Skeletal muscle tissue (tissue), 4 donors: ENCODE results near the gene GPR162. TPM values are rescaled to one million over a fixed set of nuclear protein-coding genes. Genes with fewer than 3 reads are reported as not detected.

Experiments used
- H3K27ac ChIP-seq: one replicate; pipeline ENCODE4 v1.7.0; 2013; ENCODE audit warnings: mild to moderate bottlenecking, low read depth, low read length, inconsistent platforms
- H3K27me3 ChIP-seq, 3 donors: one replicate each; pipeline ENCODE4 v1.7.0; 2013; ENCODE audit warnings: low read length in 3 of 3; ENCODE audit not compliant: control insufficient read depth in 3 of 3, insufficient read depth in 3 of 3
- H3K36me3 ChIP-seq, 3 donors: one replicate each; pipeline ENCODE4 v1.7.0; 2013; ENCODE audit warnings: low read length in 3 of 3; ENCODE audit not compliant: control insufficient read depth in 3 of 3, insufficient read depth in 3 of 3
- H3K4me1 ChIP-seq, 3 donors: one replicate each; pipeline ENCODE4 v1.7.0; 2013; ENCODE audit warnings: low read length in 3 of 3, mild to moderate bottlenecking in 3 of 3; ENCODE audit not compliant: control insufficient read depth in 3 of 3, insufficient read depth in 3 of 3
- H3K4me3 ChIP-seq, 3 donors: one replicate each; pipeline ENCODE4 v1.7.0; 2013; ENCODE audit warnings: low read length in 3 of 3
- H3K9ac ChIP-seq, 3 donors: one replicate each; pipeline ENCODE4 v1.7.0; 2013; ENCODE audit warnings: low read length in 3 of 3, mild to moderate bottlenecking in 3 of 3, moderate library complexity in 2 of 3, low read depth in 1 of 3
- H3K9me3 ChIP-seq, 3 donors: one replicate each; pipeline ENCODE4 v1.7.0; 2013; ENCODE audit warnings: low read length in 3 of 3; ENCODE audit not compliant: control insufficient read depth in 3 of 3
- total RNA-seq: library from RNA; depleted of rRNA; stranded (reverse); fragments of >200 nt; gene quantifications from one replicate; pipeline ENCODE4 v1.2.3, GENCODE V29; 2014
- donor health status: Osteomylitis.

GPR162 gene
- total RNA-seq, 1 donor from 2014 or later = 8.9 TPM

- no peaks in the 10 kb centered on the region for H3K27me3 ChIP-seq
- peaks cover 21 to 25% (median 23%) of the 10 kb centered on the region in 3 donors for H3K4me1 ChIP-seq
- H3K9ac ChIP-seq = peak overlapping the region; percentile 60 to 78 (median 64)
- peaks cover 21 to 28% (median 22%) of the 10 kb centered on the region in 3 donors for H3K36me3 ChIP-seq
- peak overlapping the region; percentile 96 for H3K27ac ChIP-seq
- H3K4me3 ChIP-seq = peak overlapping the region; percentile 68 to 80 (median 72)
- H3K9me3 ChIP-seq = no peaks in the 10 kb centered on the region
These were observed 31.2 kb downstream of the GPR162 start for GRCh38 chr12:6852651-6853354.

- H3K27me3 ChIP-seq = no peaks in the 10 kb centered on the region
- peak overlapping the region; percentile 96 for H3K27ac ChIP-seq
- peaks cover 29 to 36% (median 30%) of the 10 kb centered on the region in 3 donors for H3K36me3 ChIP-seq
- H3K9ac ChIP-seq = peak overlapping the region in 2 of 3 donors; percentile 60 to 78
- H3K4me1 ChIP-seq = peaks cover 21 to 25% (median 23%) of the 10 kb centered on the region in 3 donors
- no peaks in the 10 kb centered on the region for H3K9me3 ChIP-seq
- H3K4me3 ChIP-seq = no peak overlapping the region
These were observed 32.0 kb downstream of the GPR162 start for GRCh38 chr12:6853626-6854025.

GRCh38 chr12:6854036-6854435 lies 32.4 kb downstream of the GPR162 start:
- H3K27me3 ChIP-seq = no peaks in the 10 kb centered on the region
- H3K9ac ChIP-seq = peak overlapping the region in 2 of 3 donors; percentile 4 to 78
- no peak overlapping the region for H3K27ac ChIP-seq
- H3K4me3 ChIP-seq = no peak overlapping the region
- H3K4me1 ChIP-seq = peaks cover 23 to 25% (median 25%) of the 10 kb centered on the region in 3 donors
- peaks cover 32 to 40% (median 34%) of the 10 kb centered on the region in 3 donors for H3K36me3 ChIP-seq
- H3K9me3 ChIP-seq = no peaks in the 10 kb centered on the region

GRCh38 chr12:6855322-6855721 lies 33.7 kb downstream of the GPR162 start:
- no peak overlapping the region for H3K27ac ChIP-seq
- H3K4me3 ChIP-seq = no peak overlapping the region
- H3K4me1 ChIP-seq = peaks cover 24 to 25% (median 25%) of the 10 kb centered on the region in 3 donors
- peaks cover 43 to 50% (median 43%) of the 10 kb centered on the region in 3 donors for H3K36me3 ChIP-seq
- H3K9ac ChIP-seq = no peak overlapping the region
- H3K27me3 ChIP-seq = no peaks in the 10 kb centered on the region
- no peaks in the 10 kb centered on the region for H3K9me3 ChIP-seq

- peaks cover 5 to 8% (median 5%) of the 10 kb centered on the region in 3 donors for H3K4me1 ChIP-seq
- H3K4me3 ChIP-seq = no peak overlapping the region
- no peaks in the 10 kb centered on the region for H3K9me3 ChIP-seq
- no peak overlapping the region for H3K27ac ChIP-seq
- H3K9ac ChIP-seq = peak overlapping the region in 1 of 3 donors; percentile 8
- H3K36me3 ChIP-seq = peaks cover 74 to 79% (median 76%) of the 10 kb centered on the region in 3 donors
- H3K27me3 ChIP-seq = no peaks in the 10 kb centered on the region
These were observed 37.2 kb downstream of the GPR162 start for GRCh38 chr12:6858799-6859198.

- Histone ChIP-seq H3K9me3 (no peaks in the 10 kb centered on the region), H3K9ac (no peak overlapping the region), H3K27me3 (no peaks in the 10 kb centered on the region), H3K27ac (no peak overlapping the region), H3K4me1 (peaks cover 0 to 5% (median 2%) of the 10 kb centered on the region in 3 donors), H3K36me3 (peaks cover 83 to 84% (median 84%) of the 10 kb centered on the region in 3 donors), H3K4me3 (no peak overlapping the region)
These were observed 38.5 kb downstream of the GPR162 start for GRCh38 chr12:6860116-6860515.

GRCh38 chr12:6860942-6861341 lies 39.3 kb downstream of the GPR162 start:
- Histone ChIP-seq H3K36me3 (peaks cover 80 to 88% (median 86%) of the 10 kb centered on the region in 3 donors), H3K4me3 (no peak overlapping the region), H3K9ac (no peak overlapping the region), H3K27me3 (no peaks in the 10 kb centered on the region), H3K4me1 (peaks cover under 1 to 5% (median 2%) of the 10 kb centered on the region in 3 donors), H3K27ac (no peak overlapping the region), H3K9me3 (no peaks in the 10 kb centered on the region)

GRCh38 chr12:6861391-6861790 lies 39.8 kb downstream of the GPR162 start:
- no peak overlapping the region for H3K27ac ChIP-seq
- H3K9ac ChIP-seq = no peak overlapping the region
- H3K4me3 ChIP-seq = no peak overlapping the region
- no peaks in the 10 kb centered on the region for H3K27me3 ChIP-seq
- H3K4me1 ChIP-seq = peaks cover 4 to 5% (median 5%) of the 10 kb centered on the region in 3 donors
- no peaks in the 10 kb centered on the region for H3K9me3 ChIP-seq
- H3K36me3 ChIP-seq = peaks cover 75 to 86% (median 83%) of the 10 kb centered on the region in 3 donors

GRCh38 chr12:6863033-6863432 lies 41.4 kb downstream of the GPR162 start:
- H3K9ac ChIP-seq = no peak overlapping the region
- H3K27me3 ChIP-seq = no peaks in the 10 kb centered on the region
- peaks cover 59 to 72% (median 70%) of the 10 kb centered on the region in 3 donors for H3K36me3 ChIP-seq
- no peak overlapping the region for H3K4me3 ChIP-seq
- no peaks in the 10 kb centered on the region for H3K9me3 ChIP-seq
- H3K4me1 ChIP-seq = peaks cover 10 to 14% (median 11%) of the 10 kb centered on the region in 3 donors
- no peak overlapping the region for H3K27ac ChIP-seq

- Histone ChIP-seq H3K27me3 (no peaks in the 10 kb centered on the region), H3K4me1 (peaks cover 17 to 21% (median 18%) of the 10 kb centered on the region in 3 donors), H3K4me3 (no peak overlapping the region), H3K9me3 (no peaks in the 10 kb centered on the region), H3K9ac (no peak overlapping the region), H3K36me3 (peaks cover 52 to 69% (median 63%) of the 10 kb centered on the region in 3 donors), H3K27ac (no peak overlapping the region)
These were observed 42.1 kb downstream of the GPR162 start for GRCh38 chr12:6863586-6864321.
